Stimulated activated CD4-positive, alpha-beta T cell treated with anti-CD3 and anti-CD28 coated beads, Interleukin-15, amount 100 ng/mL, for 48 hours (primary cell): ENCODE results near the gene AMBP.

Experiments
- DNase-seq, 2 donors: peaks; one replicate each; pipeline ENCODE4 v3.0.0-alpha.2; 2020; ENCODE audit warnings: low read depth in 2 of 2

Gene AMBP

DNA sequence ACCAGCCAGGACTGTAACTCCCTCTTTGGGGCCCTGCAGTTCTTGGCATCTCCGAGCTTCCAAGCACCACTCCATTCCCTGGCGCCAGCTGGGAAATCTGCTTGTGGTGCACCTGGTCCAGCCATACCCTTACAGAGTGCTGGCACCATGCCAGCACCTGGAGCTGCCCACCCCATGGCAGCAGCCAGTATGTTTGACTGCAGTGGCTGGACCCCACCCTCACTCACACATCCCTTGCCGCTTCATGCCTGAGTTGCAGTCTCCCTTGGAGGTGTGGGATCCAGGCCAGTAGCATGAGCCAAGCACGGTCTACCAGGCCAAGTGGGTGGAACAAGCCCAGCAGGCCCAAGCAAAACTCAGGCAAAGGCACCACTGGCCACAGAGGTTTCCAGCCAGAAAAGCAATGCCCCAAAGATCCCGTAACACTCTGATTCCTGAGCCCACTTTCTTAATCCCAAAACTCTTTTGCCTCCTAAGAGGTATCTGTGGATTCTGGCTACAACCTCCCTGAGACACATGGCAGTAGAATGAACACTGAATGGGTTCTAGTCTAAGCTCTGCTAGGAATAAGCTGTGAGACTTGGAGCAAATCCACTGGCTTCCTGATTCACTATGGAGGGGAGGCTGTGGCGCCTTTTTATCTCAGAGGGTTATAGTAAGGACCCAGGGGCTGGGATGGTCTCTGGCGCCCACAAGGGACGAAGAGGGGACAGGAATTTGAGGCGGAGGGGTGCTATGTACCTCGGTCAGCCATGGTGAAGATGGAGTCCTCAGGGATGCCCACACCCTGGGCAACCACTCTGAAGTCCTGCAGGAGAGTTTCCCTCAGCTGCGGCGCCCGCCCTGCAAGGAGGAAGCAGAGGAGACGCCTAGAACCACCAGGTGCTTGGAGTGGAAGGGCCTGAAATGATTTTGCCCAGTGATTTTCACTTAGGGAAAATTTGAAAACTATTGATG lies 5.6 kb downstream of the AMBP start:
- DNase-seq: no peak

DNA sequence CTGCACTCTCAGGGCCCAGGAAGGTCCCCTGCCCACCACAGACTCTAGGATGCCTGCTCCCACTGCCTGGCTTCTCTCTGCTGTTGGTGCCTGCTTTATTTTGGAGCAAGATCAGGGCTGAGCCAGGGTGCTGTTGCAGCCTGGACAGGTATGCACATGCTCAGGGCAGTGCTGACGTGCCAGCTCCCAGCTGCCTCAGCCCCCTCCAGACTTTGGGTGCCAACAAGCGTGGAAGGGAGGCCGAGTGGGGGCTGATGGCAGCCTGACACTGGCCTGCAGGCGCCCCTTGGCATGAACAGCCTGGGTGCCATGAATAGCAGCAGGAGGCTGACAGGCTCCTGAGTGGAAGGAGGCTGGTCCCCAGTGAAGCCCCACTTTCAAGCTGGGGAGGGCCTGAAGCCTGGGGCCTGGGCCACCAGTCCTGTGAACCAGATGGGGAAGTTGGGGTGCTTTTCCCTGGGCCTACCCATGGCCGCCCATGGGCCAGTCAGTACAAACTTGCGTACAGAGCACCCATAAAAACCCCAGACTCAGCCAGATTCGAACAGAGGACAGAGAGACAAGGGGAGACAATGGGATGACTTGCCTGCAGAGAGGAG lies 6.8 kb downstream of the AMBP start:
- no peak for DNase-seq

DNA sequence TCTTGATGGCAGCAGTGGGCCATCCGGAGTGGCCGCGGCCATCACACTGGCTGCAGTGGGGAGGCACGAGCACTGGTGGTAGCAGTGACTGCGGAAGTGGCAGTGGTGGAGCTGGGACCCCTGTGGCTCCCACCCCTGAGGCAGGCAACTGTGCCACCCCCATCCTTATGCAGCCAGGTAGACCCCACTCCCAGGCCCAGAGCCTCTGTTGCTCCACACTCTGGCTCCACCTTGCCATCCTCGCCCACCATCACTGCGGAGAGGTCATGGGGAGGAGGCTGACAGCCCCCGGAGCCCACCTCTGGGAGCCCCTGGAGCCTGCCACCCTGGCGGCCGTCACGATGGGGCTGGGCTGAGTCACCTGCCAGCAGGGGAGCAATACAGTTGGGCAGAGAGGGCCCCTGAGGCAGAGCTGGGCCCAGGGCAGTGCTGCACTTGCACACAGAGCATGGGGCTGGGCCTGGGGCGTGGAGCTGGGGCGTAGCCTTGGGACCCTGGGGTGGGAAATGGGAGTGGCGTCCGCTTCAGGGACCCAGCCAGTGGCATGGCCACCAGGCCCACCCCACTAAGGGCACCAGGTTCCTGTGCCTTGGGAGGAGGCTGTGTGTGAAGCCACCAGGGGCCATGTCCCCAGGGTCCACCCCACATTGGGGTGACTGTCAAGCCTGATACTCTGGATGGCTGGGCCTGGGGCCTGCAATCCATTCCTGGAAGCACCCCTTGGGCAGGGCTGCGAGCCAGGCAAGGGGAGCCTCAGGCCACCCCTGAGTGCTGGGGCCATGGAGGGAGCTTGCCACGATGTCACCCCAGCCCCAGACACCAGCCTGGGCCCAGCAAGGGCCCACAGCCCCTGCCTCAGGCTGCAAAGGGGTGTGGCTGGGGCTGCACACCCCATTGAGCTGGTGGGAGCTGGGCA lies 7.7 kb downstream of the AMBP start:
- no peak for DNase-seq

DNA sequence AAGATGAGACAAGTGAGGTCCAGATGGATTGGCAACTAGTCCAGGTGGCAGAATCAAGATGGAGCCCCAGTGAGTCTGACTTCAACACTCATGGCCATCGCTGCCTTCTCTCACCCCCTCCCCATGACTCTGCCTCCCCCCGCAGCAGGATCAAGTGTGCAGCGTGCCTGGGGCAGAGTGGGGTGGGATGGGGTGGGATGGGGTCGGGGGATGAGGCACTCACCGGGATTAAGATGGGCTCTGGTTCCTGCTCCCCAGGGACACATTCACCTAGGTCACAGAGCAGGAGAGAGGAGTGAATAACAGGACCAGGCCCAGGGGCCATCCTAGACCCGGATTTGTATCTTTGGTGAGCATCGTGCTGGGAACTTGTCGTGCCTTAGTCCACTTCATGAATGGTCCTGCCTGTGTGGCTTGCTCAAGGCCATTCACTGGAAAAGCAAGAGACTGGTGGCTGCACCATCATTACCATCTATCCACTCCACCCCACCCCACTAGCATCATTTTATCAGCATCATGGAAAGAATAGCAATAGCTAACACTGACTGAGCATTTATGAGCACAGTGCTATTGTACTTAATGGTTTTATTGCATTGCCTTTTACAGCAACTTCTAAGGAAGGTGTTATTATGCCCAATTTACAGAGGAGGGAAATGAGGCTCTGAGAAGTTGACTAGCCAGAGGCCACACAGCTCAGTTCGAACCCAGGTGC lies 8.5 kb downstream of the AMBP start:
- DNase-seq: no peak

DNA sequence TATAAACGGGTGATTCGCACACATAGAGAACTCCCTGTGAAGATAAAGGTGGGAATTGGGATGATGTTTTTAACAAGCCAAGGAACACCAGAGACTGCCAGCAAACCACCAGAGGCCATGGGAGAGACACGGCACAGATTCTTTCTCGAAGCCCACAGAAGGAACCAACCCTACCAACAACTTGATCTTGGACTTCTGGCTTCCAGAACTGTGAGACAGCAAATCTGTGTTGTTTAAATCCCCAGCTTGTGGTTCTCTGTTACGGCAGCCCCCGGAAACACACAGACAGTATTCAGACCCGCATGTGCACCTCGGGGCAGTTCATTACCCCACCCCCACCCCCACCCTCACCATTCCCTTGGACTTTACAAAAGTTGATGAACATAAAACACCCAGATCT lies 12.8 kb downstream of the AMBP start:
- DNase-seq: no peak

DNA sequence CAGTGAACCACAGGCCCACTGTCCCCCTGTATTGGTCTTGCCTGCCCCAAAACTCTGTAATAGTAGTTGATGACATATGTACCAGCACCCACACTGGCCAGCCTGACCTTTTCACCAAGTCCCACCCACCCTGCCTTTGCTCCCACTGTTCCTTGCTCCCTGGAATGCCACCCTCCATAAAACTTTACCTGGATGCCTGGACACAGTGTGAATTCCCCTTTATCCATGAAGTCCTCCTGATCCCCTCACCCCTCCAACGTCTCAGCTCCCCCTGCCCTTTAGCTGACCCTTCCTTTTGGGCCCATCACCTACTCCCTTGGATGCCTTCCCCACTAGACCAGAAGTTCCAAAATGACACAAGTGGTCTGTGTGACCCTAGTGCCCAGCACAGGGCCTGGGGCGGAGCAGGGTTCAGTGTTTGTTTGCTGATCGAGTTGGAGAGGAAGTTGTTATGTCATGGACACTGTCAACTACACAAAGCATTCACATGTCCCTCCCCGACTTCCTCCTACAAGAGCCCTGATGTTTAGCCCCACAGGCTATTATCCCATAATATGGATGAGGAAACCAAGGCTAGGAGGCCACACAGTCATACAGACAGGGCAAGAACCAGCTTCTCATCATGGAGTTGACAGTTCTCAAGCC lies 16.1 kb downstream of the AMBP start:
- DNase-seq: no peak

DNA sequence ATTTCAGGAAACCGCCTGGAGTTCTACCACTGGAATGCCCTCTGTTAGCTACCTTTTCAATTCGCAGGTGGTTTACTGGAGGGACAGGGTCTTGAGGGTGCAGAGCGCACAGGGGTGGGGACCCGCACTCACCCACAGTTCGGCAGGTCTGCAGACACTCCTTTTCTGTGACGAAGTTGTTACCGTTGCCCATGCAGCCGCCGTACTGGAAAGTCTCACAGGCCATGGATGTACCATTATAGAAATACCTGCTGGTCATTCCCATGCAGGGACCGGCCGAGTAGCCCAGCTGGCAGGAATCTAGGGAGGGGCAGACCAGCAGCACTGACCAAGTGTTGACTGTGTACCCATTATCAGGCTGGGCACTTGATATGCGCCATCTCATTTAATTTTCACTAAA lies 16.8 kb downstream of the AMBP start:
- no peak for DNase-seq

DNA sequence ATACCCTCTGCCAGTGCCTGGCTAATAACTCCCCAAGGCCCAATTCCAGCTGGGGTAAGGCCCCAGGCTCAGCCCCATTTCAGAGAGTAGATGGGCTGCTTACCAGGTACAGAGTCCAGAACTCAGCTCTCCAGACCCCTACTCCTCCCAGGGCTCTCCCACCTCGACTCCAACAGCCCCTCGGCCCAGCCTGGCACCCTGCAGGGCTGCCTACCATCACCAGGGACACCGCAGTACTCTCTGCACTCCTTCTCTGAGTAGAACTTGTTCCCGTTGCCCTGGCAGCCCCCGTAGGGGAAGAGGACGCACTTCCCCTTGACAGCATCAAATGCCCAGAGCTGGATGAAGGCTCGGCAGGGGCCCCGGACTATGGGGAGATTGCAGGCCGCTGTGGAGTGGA lies 17.4 kb downstream of the AMBP start:
- DNase-seq: no peak

DNA sequence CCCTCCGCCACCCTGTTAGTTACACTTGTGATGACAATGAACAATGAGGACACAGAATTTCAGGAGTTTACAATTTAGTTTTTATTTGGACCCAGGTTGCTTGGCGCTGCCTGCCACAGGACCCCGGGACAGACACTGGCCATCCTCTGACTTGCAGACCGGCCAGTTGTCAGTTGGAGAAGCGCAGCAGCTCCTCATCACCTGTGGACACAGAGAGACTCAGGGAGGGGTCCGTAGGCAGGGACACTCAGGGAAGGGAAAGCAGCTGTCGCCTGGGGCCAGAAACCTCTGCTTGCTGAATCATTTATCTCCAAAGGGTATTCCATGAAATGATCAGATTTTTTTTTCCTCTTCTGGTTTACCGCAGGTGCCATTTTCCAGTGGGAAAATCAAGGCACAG lies 18.0 kb downstream of the AMBP start:
- DNase-seq: no peak

DNA sequence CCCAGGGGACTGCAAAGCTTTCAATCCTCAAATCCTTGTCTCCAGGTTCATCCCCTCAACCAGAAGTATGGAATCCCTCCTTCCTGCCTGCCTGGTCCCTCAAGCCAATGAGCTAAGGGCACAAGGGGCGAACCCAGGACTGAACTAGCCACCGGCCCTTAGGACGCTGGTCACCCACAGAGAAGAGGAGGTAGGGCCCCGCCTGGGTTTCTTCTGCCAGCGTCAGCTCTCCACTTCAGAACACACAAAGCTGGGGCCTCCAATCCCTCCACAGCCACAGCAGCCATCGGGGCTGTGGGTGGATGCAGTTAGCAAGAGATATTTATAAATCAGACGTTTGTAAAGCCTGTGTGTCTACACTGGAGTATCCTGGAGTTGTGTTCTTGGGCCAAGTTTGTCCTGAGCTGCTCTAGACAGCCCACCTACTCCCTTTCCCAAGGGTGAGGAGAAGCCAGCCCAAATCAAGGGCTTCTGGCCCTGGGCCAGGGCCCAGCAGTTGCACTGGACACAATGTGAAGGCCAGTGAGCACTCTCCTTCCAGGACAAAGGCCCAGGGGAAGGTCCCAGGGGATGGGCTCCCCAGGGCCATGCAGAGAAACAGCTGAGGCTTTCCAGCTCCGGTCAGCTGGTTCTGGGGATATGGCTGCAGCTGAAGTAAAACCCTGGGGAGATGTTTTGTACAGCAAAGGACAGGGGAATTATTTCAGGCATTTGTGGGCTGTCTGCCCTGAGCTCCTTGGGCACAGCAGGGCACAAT lies 18.9 kb downstream of the AMBP start:
- no peak for DNase-seq

DNA sequence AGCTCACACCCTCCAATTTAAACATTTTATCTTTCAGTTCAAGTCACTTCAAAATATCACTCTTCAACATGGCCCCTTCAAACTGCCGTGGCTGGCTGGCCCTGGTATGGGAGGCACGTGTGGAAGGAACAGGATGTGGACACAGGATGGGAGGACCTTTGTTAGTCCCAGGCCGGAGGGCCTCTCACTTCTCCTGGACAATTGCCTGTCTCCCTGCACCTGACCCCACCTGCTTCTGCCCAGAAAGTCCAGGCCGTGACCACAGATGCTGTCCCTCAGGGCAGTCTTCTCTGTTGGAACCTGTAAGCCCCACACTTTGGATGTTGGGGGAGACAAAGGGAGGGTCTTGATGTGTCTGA lies 19.4 kb downstream of the AMBP start:
- DNase-seq: no peak

DNA sequence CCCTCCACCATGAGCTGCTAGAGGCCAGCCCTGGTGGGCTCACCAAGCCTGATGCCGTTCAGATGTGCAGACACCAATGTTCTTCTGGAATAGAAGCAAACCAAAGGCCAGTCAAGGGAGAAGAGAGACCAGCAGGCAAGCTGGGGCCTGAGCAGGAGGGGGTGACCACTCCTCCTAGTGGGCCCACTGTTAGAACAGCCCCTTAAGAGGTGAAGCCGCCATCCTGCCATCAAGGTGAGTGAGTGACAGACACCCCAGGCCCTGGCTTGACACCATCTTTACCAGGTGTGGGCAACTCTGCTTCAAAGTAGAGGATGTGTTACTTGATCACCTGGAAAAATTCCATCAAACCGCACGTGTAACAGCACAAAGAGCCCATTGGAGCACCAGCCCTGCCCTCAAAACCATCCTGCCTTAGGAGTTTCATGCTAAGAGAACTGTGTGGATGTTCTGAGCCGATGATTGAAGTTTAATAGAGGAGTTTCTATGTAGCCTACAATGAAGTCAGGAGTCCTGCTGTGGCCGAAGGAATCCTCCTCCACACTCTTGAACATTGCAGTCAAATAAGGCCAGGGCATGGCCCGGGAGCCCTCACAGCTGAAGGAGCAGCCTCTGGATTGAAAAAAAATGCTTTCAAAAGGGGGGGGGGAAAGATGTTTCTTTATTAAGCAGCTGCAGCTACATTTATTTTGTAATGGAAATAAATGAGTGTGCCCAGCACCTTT lies 20.8 kb downstream of the AMBP start:
- no peak for DNase-seq

DNA sequence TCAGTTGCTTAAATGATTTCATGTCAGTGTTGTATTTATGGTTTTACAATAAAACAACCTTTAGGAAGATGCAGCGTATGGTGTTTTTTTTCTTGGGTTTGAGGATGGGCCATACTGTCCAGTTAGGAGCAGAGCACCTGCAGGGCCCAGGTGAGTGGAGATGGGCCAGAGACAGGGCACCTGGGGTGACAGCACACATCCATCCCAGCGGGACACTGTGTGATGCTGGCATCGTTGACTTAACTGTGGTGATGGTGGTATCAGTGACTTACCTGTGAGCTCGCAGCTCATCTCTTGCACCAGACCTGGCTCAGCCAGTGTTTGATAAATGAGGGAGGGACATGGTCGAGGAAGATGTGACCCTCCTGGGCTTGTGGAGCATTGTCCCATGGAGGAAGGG lies 21.6 kb downstream of the AMBP start:
- DNase-seq: no peak

DNA sequence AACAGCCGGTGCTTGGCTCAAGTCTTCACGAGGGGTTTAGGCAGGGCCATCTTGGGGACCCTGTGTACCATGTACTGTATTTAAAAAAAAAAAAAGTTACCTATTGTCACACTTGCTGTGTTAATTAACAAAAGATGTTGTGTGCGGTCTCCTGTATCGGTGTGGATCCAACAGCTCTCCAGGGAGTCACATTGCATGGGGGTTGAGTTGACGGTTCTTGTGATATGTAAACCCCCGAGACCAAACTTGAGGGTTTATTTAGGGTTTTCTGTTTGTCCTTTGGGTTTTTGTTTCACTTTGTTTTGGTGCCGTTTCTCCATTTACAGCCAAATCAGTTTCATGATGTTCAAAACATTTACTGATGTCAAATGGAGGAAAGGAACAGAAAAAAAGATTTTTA lies 22.2 kb downstream of the AMBP start:
- no peak for DNase-seq

DNA sequence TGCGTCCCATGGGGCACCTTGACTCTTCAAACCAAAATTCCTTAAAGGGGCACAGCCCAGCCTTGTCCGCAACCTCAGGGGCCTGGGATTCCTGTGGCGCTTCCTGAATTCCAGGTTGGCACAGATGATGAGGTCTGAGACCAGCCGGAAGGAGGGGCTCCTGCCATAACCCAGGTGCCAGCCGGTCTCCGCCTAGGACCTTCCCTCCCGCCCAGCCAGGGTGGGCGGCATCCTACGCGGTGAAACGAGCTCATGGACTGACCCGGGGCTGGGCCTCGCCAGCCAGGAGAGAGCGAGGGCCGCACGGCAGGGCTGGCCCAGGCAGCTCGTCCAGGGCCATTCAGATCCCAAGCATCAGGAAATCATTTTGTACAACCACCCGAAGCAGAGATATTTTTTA lies 23.0 kb downstream of the AMBP start:
- DNase-seq: no peak

DNA sequence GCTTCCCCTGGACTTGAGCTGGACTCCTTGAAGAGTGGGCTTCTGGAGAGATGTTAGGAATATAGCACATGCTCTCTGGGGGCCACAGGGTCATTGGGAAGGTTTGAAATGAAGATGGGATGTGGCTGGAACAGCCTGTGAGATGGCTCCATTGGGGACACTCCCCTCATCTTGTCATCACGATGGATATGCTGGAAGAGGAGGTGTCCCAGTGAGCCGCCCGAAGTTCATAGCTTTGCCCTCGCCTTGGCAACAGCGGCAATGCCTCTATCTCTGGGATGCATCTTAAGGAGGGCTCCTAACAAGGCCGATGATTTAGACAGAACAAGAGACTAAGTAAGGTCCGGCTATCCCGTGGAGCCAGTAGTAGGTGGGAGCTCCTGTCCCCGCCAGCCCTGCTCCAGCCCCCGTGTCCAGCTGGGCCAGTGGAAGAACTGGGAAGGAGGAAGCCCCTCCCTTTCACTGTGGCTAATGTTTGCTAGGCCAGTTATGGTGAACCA lies 23.9 kb downstream of the AMBP start:
- no peak for DNase-seq

DNA sequence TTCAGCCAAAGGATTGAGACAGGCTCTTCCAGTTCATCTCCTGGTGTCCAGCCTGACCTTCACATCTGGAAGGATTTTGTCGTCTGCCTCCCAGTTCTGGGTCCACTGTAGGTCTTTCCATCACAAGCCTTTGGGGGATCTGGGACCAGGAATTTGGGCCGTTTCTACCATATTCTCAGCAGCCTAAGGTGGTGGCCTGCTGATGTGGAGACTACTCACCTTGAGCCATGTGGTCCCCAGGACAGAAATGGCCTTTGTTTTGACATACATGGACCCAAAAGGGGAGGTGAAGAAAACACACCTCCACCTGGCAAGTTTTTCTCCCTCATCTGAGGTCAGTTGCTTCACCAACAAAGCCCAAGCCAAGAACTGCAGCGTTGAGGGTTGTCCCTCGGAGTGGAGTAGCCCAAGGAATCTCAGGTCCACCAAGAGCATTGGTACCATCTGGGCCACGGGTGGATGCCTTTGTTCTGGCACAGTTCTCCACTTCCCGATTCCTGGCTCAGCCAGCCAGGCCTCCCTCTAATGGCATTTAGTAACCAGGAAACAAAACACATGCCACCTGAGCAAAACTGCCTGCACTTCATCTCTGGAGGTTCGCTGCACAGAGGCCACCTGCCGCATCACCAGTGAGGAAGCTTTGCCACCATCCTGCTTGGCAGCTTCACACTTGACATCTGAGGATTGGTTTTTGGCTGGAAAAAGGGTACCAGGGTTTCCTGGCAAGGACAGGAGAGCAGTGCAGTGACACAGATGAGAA lies 24.7 kb downstream of the AMBP start:
- DNase-seq: no peak

DNA sequence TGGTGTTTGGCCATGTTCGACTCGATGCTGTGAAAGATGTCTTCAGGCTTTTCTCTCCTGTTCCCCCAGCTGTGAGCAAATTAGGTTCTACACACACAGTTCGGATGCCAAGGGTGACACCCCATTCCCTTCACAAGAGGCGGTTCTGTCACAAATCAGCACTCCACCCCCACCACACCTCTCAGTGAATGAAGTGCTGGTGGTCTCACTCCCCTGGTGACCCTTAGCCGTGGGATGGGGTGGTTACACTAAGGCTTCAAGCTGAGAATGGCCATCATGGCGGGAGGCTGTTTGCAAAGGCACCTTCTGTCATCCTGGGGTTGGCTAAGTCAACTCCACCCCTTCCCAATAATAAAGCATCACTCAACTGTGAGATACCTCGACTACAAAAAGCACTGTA lies 26.4 kb downstream of the AMBP start:
- no peak for DNase-seq

DNA sequence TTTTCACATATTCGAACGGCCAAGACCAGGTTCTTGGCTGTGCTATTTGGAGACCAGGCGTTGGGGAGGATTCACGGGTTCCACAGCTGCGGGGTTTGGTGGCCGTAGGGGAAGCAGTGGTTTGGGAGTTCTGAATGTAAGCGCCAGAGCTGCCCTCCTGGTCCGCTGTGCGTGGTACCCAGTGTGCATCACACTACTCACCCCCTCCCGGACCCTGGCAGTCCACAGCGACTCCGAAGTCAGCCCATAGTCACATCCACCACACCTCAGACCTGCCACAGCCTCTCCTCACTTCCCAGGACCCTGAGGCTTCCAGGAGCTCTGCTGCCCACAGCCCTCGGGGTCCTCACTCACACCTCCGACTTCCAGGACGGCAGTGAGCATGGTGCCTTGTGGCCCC lies 26.8 kb downstream of the AMBP start:
- DNase-seq: no peak
